ENCODE results near the gene CD274. TPM values are rescaled to one million over a fixed set of nuclear protein-coding genes. Genes with fewer than 3 reads are reported as not detected.

The CD274 gene
- total RNA-seq, 1 experiment from 2014 or later = 2.5 TPM

DNA sequence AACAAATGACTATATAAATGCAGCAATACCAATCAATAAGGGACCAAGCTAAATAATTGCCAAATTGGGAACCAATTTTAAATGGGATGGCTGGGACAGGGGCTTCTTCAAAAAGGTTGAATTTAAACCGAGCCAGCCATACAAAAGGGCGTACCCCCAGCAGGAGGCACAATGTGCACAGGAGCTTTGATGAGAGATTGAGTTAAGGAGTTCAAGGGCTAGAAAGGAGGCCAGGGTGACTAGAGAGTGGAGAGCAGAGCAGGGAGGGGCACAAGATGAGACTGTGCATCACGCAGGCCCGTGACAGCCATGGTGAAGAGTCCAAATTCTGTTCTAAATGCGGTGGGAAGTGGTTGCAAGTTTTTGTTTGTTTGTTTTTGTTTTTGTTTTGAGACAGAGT, 36.6 kb downstream of the CD274 start:
- Histone ChIP-seq H3K4me2 (ENCODE audit: low read length) (no peak overlapping the region), H3K79me2 (ENCODE audit: insufficient read depth, low read length) (no peaks in the 10 kb centered on the region), H4K20me1 (ENCODE audit: insufficient read depth) (no peaks in the 10 kb centered on the region), H3K9me3 (ENCODE audit: control insufficient read depth in 1 of 2, insufficient read depth in 1 of 2, low read depth in 1 of 2, low read length in 2 of 2) (no peaks in the 10 kb centered on the region), H3K27me3 (ENCODE audit: insufficient read depth, low read length) (no peaks in the 10 kb centered on the region), H2AFZ (ENCODE audit: low read depth, low read length, poor library complexity, severe bottlenecking) (no peak overlapping the region), H3K9me2 (ENCODE audit: insufficient read depth) (no peaks in the 10 kb centered on the region), H3K4me1 (ENCODE audit: control insufficient read depth in 1 of 2, insufficient read depth in 2 of 2, low read length in 2 of 2) (no peaks in the 10 kb centered on the region), H3K4me3 (replicated peaks in 1 of 2; ENCODE audit: low read depth in 1 of 2, low read length in 2 of 2) (no peak overlapping the region), H3K9ac (ENCODE audit: low read length) (no peak overlapping the region), H3K36me3 (ENCODE audit: control insufficient read depth in 1 of 2, insufficient read depth in 2 of 2, low read length in 2 of 2) (no peaks in the 10 kb centered on the region), H3K27ac (ENCODE audit: low read depth, low read length) (no peak overlapping the region)
- ATAC-seq (no peak), DNase-seq (ENCODE audit: low read depth, low spot score) (no peak)
- ChIA-PET RAD21 (ENCODE audit: low non-redundant PET in 1 of 2, low total read pairs in 2 of 2, uncharacterized antibody in 2 of 2, unreplicated experiment in 2 of 2) (no interaction called here), POLR2A (no interaction called here), CTCF (no interaction called here)
- TF ChIP-seq, protein P1, sequence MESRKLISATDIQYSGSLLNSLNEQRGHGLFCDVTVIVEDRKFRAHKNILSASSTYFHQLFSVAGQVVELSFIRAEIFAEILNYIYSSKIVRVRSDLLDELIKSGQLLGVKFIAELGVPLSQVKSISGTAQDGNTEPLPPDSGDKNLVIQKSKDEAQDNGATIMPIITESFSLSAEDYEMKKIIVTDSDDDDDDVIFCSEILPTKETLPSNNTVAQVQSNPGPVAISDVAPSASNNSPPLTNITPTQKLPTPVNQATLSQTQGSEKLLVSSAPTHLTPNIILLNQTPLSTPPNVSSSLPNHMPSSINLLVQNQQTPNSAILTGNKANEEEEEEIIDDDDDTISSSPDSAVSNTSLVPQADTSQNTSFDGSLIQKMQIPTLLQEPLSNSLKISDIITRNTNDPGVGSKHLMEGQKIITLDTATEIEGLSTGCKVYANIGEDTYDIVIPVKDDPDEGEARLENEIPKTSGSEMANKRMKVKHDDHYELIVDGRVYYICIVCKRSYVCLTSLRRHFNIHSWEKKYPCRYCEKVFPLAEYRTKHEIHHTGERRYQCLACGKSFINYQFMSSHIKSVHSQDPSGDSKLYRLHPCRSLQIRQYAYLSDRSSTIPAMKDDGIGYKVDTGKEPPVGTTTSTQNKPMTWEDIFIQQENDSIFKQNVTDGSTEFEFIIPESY (IDR thresholded peaks at IDR 0.05; ENCODE audit: extremely low read depth, insufficient replicate concordance, low read length) = no peak
- no peak for TF ChIP-seq EZH2phosphoT487 (IDR thresholded peaks at IDR 0.05; ENCODE audit: borderline replicate concordance)
- TF ChIP-seq POLR2AphosphoS5 (IDR thresholded peaks at IDR 0.05; ENCODE audit: low read depth, low read length) = no peak
- no peak for TF ChIP-seq POLR2A (IDR thresholded peaks at IDR 0.05; ENCODE audit: borderline replicate concordance, extremely low read depth, insufficient read depth, insufficient read length)
- TF ChIP-seq JUND (IDR thresholded peaks at IDR 0.05) = no peak
- TF ChIP-seq ZFX (IDR thresholded peaks at IDR 0.05) = no peak
- no peak for TF ChIP-seq CEBPB (IDR thresholded peaks at IDR 0.05; ENCODE audit: low read depth)
- no peak for TF ChIP-seq CBX3 (IDR thresholded peaks at IDR 0.05; ENCODE audit: low read depth)
- TF ChIP-seq YY1 (IDR thresholded peaks at IDR 0.05; ENCODE audit: extremely low read depth, insufficient replicate concordance, low read depth, low read length) = no peak
- TF ChIP-seq, protein P2, sequence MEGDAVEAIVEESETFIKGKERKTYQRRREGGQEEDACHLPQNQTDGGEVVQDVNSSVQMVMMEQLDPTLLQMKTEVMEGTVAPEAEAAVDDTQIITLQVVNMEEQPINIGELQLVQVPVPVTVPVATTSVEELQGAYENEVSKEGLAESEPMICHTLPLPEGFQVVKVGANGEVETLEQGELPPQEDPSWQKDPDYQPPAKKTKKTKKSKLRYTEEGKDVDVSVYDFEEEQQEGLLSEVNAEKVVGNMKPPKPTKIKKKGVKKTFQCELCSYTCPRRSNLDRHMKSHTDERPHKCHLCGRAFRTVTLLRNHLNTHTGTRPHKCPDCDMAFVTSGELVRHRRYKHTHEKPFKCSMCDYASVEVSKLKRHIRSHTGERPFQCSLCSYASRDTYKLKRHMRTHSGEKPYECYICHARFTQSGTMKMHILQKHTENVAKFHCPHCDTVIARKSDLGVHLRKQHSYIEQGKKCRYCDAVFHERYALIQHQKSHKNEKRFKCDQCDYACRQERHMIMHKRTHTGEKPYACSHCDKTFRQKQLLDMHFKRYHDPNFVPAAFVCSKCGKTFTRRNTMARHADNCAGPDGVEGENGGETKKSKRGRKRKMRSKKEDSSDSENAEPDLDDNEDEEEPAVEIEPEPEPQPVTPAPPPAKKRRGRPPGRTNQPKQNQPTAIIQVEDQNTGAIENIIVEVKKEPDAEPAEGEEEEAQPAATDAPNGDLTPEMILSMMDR (IDR thresholded peaks at IDR 0.05 in 2 of 3, conservative IDR thresholded peaks at IDR 0.05 in 1 of 3; ENCODE audit: borderline replicate concordance in 1 of 3, insufficient read depth in 1 of 3, low read depth in 2 of 3, low read length in 2 of 3) = no peak
- TF ChIP-seq, protein P3, sequence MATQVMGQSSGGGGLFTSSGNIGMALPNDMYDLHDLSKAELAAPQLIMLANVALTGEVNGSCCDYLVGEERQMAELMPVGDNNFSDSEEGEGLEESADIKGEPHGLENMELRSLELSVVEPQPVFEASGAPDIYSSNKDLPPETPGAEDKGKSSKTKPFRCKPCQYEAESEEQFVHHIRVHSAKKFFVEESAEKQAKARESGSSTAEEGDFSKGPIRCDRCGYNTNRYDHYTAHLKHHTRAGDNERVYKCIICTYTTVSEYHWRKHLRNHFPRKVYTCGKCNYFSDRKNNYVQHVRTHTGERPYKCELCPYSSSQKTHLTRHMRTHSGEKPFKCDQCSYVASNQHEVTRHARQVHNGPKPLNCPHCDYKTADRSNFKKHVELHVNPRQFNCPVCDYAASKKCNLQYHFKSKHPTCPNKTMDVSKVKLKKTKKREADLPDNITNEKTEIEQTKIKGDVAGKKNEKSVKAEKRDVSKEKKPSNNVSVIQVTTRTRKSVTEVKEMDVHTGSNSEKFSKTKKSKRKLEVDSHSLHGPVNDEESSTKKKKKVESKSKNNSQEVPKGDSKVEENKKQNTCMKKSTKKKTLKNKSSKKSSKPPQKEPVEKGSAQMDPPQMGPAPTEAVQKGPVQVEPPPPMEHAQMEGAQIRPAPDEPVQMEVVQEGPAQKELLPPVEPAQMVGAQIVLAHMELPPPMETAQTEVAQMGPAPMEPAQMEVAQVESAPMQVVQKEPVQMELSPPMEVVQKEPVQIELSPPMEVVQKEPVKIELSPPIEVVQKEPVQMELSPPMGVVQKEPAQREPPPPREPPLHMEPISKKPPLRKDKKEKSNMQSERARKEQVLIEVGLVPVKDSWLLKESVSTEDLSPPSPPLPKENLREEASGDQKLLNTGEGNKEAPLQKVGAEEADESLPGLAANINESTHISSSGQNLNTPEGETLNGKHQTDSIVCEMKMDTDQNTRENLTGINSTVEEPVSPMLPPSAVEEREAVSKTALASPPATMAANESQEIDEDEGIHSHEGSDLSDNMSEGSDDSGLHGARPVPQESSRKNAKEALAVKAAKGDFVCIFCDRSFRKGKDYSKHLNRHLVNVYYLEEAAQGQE (IDR thresholded peaks at IDR 0.05; ENCODE audit: low read depth) = no peak
- no TSS peak for BruUV-seq (replicated peaks)
- intact Hi-C loops (cut with micrococcal nuclease) = no loop called here
